HepG2 (cell line): ENCODE data around the gene TREX2.
"Not testable (repeated sequence)": the region's sequence is repeated elsewhere in the genome, so short reads cannot be mapped to it uniquely, and the experiment has no call there.

ENCODE experiments used
- CHD2 ChIP-seq: IDR thresholded peaks from 2 replicates; pipeline ENCODE4 v1.6.1; 2011; ENCODE audit warnings: low read depth, low read length, improper control_type of control experiment
- HNF4G ChIP-seq, 2 experiments: sonication (generic) in 1 of 2; formaldehyde crosslinking in 1 of 2; IDR thresholded peaks; 2 replicates each; pipeline versions ENCODE4 v1.4.0 to v1.6.1; 2011 to 2020; ENCODE audit warnings: borderline replicate concordance in 2 of 2, low read depth in 2 of 2, mild to moderate bottlenecking in 2 of 2, low read length in 1 of 2, missing genetic modification reagents in 1 of 2, moderate library complexity in 1 of 2
- MEIS1 ChIP-seq: sonication (generic); formaldehyde crosslinking; IDR thresholded peaks from 2 replicates; pipeline ENCODE4 v1.9.0; 2021; ENCODE audit warnings: mild to moderate bottlenecking, missing genetic modification reagents, moderate library complexity, borderline replicate concordance
- SMAD3 ChIP-seq: sonication (generic); formaldehyde crosslinking; IDR thresholded peaks from 2 replicates; pipeline ENCODE4 v1.4.0; 2020; ENCODE audit warnings: missing genetic modification reagents
- ZNF232 ChIP-seq: sonication (generic); formaldehyde crosslinking; IDR thresholded peaks from 2 replicates; pipeline ENCODE4 v1.4.0; 2020; ENCODE audit warnings: missing genetic modification reagents, borderline replicate concordance

- not testable (repeated sequence) for TF ChIP-seq SMAD3 (CRISPR knock-in tag); CHD2; MEIS1 (CRISPR knock-in tag); ZNF232 (CRISPR knock-in tag); HNF4G (IDR thresholded peaks at IDR 0.05; ENCODE audit: borderline replicate concordance, low read depth, low read length); HNF4G (CRISPR knock-in tag; IDR thresholded peaks at IDR 0.05; ENCODE audit: borderline replicate concordance, low read depth)
Measured at GRCh38 chrX:153404333-153404732, 41.5 kb downstream of the TREX2 start.
